Astrocyte (in vitro differentiated cells and primary cell): ENCODE data around the gene LHFPL3. TPM values are rescaled to one million over a fixed set of nuclear protein-coding genes. Genes with fewer than 3 reads are reported as not detected.

Experiments used
- DNase-seq: peaks from one replicate; pipeline ENCODE4 v3.0.0-alpha.2; 2010; ENCODE audit warnings: low read depth
- FAIRE-seq: peaks from 2 replicates; lab custom pipeline; 2011; peaks lifted over from hg19 to GRCh38; lab: Jason Lieb, UNC
- H2AFZ ChIP-seq: 2 replicates; pipeline ENCODE4 v1.6.0; 2012; ENCODE audit warnings: low read depth, low read length, inconsistent platforms
- H3K27ac ChIP-seq: 2 replicates; pipeline ENCODE4 v1.5.1; 2011; ENCODE audit warnings: low read depth, low read length, inconsistent platforms
- H3K27me3 ChIP-seq: 2 replicates; pipeline ENCODE4 v1.6.0; 2011; ENCODE audit warnings: low read length, inconsistent platforms; ENCODE audit not compliant: insufficient read depth
- H3K36me3 ChIP-seq: 2 replicates; pipeline ENCODE4 v1.5.1; 2011; ENCODE audit warnings: low read length, inconsistent platforms; ENCODE audit not compliant: insufficient read depth
- H3K4me1 ChIP-seq: 2 replicates; pipeline ENCODE4 v1.5.1; 2011; ENCODE audit warnings: low read length, inconsistent platforms; ENCODE audit not compliant: insufficient read depth
- H3K4me2 ChIP-seq: 2 replicates; pipeline ENCODE4 v1.6.0; 2012; ENCODE audit warnings: low read length, inconsistent platforms
- H3K4me3 ChIP-seq: 2 replicates; pipeline ENCODE4 v1.5.1; 2011; ENCODE audit warnings: low read depth, mild to moderate bottlenecking, low read length, inconsistent platforms; ENCODE audit not compliant: insufficient read depth
- H3K79me2 ChIP-seq: 2 replicates; pipeline ENCODE4 v1.6.0; 2012; ENCODE audit warnings: mild to moderate bottlenecking, low read length, inconsistent platforms; ENCODE audit not compliant: insufficient read depth
- H3K9ac ChIP-seq: 2 replicates; pipeline ENCODE4 v1.6.0; 2012; ENCODE audit warnings: mild to moderate bottlenecking, low read length, inconsistent platforms
- H3K9me3 ChIP-seq: 2 replicates; pipeline ENCODE4 v1.5.1; 2012; ENCODE audit warnings: low read depth, mild to moderate bottlenecking, low read length, inconsistent platforms; ENCODE audit not compliant: insufficient read depth
- H4K20me1 ChIP-seq: 2 replicates; pipeline ENCODE4 v1.6.0; 2012; ENCODE audit warnings: low read length, inconsistent platforms; ENCODE audit not compliant: insufficient read depth
- H3K27ac Mint-ChIP-seq: one replicate; pipeline ENCODE4 v1.8.0; 2021; ENCODE audit warnings: mild to moderate bottlenecking, mixed read lengths; ENCODE audit not compliant: unreplicated experiment
- H3K27me3 Mint-ChIP-seq: one replicate; pipeline ENCODE4 v1.8.0; 2021; ENCODE audit warnings: low read depth, mixed read lengths; ENCODE audit not compliant: unreplicated experiment
- H3K36me3 Mint-ChIP-seq: one replicate; pipeline ENCODE4 v1.8.0; 2021; ENCODE audit warnings: low read depth, mixed read lengths; ENCODE audit not compliant: unreplicated experiment
- H3K4me1 Mint-ChIP-seq: one replicate; pipeline ENCODE4 v1.8.0; 2021; ENCODE audit warnings: low read depth, mixed read lengths; ENCODE audit not compliant: unreplicated experiment
- H3K4me3 Mint-ChIP-seq: one replicate; pipeline ENCODE4 v1.8.0; 2021; ENCODE audit warnings: mild to moderate bottlenecking, moderate library complexity, mixed read lengths; ENCODE audit not compliant: unreplicated experiment
- H3K9me3 Mint-ChIP-seq: one replicate; pipeline ENCODE4 v1.8.0; 2021; ENCODE audit warnings: mild to moderate bottlenecking, mixed read lengths; ENCODE audit not compliant: unreplicated experiment
- CTCF ChIP-seq: IDR thresholded peaks from 2 replicates; pipeline ENCODE4 v1.5.1; 2011; ENCODE audit warnings: low read depth, mild to moderate bottlenecking, inconsistent platforms, low read length, moderate library complexity; ENCODE audit not compliant: insufficient read depth
- EZH2 ChIP-seq: IDR thresholded peaks from 2 replicates; pipeline ENCODE4 v1.6.1; 2012; ENCODE audit warnings: mild to moderate bottlenecking, low read length, inconsistent platforms; ENCODE audit not compliant: insufficient read depth
- total RNA-seq: library from RNA; stranded (reverse); gene quantifications from 2 replicates; pipeline ENCODE4 v1.2.1, GENCODE V29; 2021

The LHFPL3 gene
- total RNA-seq, 1 donor from 2014 or later, result not detected

GRCh38 chr7:104951546-104951945, 623.1 kb downstream of the LHFPL3 start:
- Mint-ChIP-seq H3K27me3 (no peaks in the 10 kb centered on the region), H3K9me3 (no peaks in the 10 kb centered on the region), H3K4me1 (peaks cover 1% of the 10 kb centered on the region), H3K36me3 (no peaks in the 10 kb centered on the region), H3K27ac (no peak overlapping the region), H3K4me3 (no peak overlapping the region)
- FAIRE-seq, result no peak
- DNase-seq, result no peak
- no peak overlapping the region for H3K4me2 ChIP-seq
- TF ChIP-seq EZH2, result no peak
- no peak for TF ChIP-seq CTCF
- peaks cover under 1% of the 10 kb centered on the region for H3K4me1 ChIP-seq
- H3K36me3 ChIP-seq, result no peaks in the 10 kb centered on the region
- H3K4me3 ChIP-seq, result no peak overlapping the region
- no peaks in the 10 kb centered on the region for H4K20me1 ChIP-seq
- no peaks in the 10 kb centered on the region for H3K79me2 ChIP-seq
- H3K9ac ChIP-seq, result no peak overlapping the region
- no peak overlapping the region for H2AFZ ChIP-seq
- H3K27ac ChIP-seq, result no peak overlapping the region
- no peaks in the 10 kb centered on the region for H3K27me3 ChIP-seq
- H3K9me3 ChIP-seq, result no peaks in the 10 kb centered on the region

GRCh38 chr7:104955276-104955675, 626.9 kb downstream of the LHFPL3 start:
- no peaks in the 10 kb centered on the region for H4K20me1 ChIP-seq
- H2AFZ ChIP-seq, result no peak overlapping the region
- no peaks in the 10 kb centered on the region for H3K9me3 Mint-ChIP-seq
- peaks cover 8% of the 10 kb centered on the region for H3K4me1 ChIP-seq
- no peak overlapping the region for H3K9ac ChIP-seq
- no peaks in the 10 kb centered on the region for H3K9me3 ChIP-seq
- DNase-seq, result no peak
- peaks cover 12% of the 10 kb centered on the region for H3K4me1 Mint-ChIP-seq
- no peaks in the 10 kb centered on the region for H3K27me3 Mint-ChIP-seq
- H3K36me3 ChIP-seq, result no peaks in the 10 kb centered on the region
- H3K27ac ChIP-seq, result no peak overlapping the region
- TF ChIP-seq EZH2 (no peak), CTCF (no peak)
- no peaks in the 10 kb centered on the region for H3K79me2 ChIP-seq
- no peak overlapping the region for H3K4me3 ChIP-seq
- no peaks in the 10 kb centered on the region for H3K27me3 ChIP-seq
- no peak for FAIRE-seq
- no peak overlapping the region for H3K4me3 Mint-ChIP-seq
- no peaks in the 10 kb centered on the region for H3K36me3 Mint-ChIP-seq
- H3K27ac Mint-ChIP-seq, result no peak overlapping the region
- no peak overlapping the region for H3K4me2 ChIP-seq

Other genes with a start within 250 kb of the LHFPL3 start
- gene ORC5, start 120.6 kb upstream of the LHFPL3 start, total RNA-seq, result 19.5 and 23.0 TPM in 2 replicates